Parathyroid adenoma (tissue), 2 donors: ENCODE results near the gene APBA2.

Source experiments
- H2AFZ ChIP-seq: fragments of 300-600 bp; sonication (generic); one replicate; pipeline ENCODE4 v1.7.0; 2017; ENCODE audit warnings: antibody characterized with exemption, mild to moderate bottlenecking
- H3K27ac ChIP-seq: fragments of 300-600 bp; sonication (generic); one replicate; pipeline ENCODE4 v1.7.0; 2017
- H3K27me3 ChIP-seq: fragments of 300-600 bp; sonication (generic); one replicate; pipeline ENCODE4 v1.7.0; 2017; ENCODE audit warnings: low read length; ENCODE audit not compliant: control insufficient read depth, insufficient read depth
- H3K36me3 ChIP-seq: fragments of 300-600 bp; sonication (generic); one replicate; pipeline ENCODE4 v1.7.0; 2017; ENCODE audit warnings: low read length; ENCODE audit not compliant: control insufficient read depth, insufficient read depth
- H3K4me1 ChIP-seq: fragments of 300-600 bp; sonication (generic); one replicate; pipeline ENCODE4 v1.7.0; 2017; ENCODE audit warnings: control low read depth
- H3K4me2 ChIP-seq: fragments of 300-600 bp; sonication (generic); one replicate; pipeline ENCODE4 v1.7.0; 2017; ENCODE audit warnings: low read length
- H3K4me3 ChIP-seq: fragments of 300-600 bp; sonication (generic); one replicate; pipeline ENCODE4 v1.7.0; 2017; ENCODE audit warnings: low read depth, low read length
- H3K79me2 ChIP-seq: fragments of 300-600 bp; sonication (generic); one replicate; pipeline ENCODE4 v1.7.0; 2017; ENCODE audit warnings: control low read depth
- H3K9ac ChIP-seq: fragments of 300-600 bp; sonication (generic); one replicate; pipeline ENCODE4 v1.7.0; 2017; ENCODE audit warnings: mild to moderate bottlenecking
- H3K9me3 ChIP-seq: fragments of 300-600 bp; sonication (generic); one replicate; pipeline ENCODE4 v1.7.0; 2017; ENCODE audit warnings: low read length; ENCODE audit not compliant: control insufficient read depth
- TF ChIP-seq, protein P1 (sequence below): fragments of 300-600 bp; sonication (generic); IDR thresholded peaks from one replicate; pipeline ENCODE4 v1.7.0; 2017; ENCODE audit warnings: antibody characterized with exemption, mild to moderate bottlenecking
- donor health status: primary hyperparathyroidism.

The APBA2 gene

GRCh38 chr15:29003191-29003839 is 117.5 kb downstream of the APBA2 start:
- H3K27ac ChIP-seq = no peak overlapping the region
- no peak overlapping the region for H3K4me3 ChIP-seq
- no peak overlapping the region for H2AFZ ChIP-seq
- H3K9ac ChIP-seq = no peak overlapping the region
- H3K4me2 ChIP-seq = no peak overlapping the region
- no peaks in the 10 kb centered on the region for H3K27me3 ChIP-seq
- no peaks in the 10 kb centered on the region for H3K9me3 ChIP-seq
- H3K4me1 ChIP-seq = no peaks in the 10 kb centered on the region
- H3K79me2 ChIP-seq = no peaks in the 10 kb centered on the region
- no peaks in the 10 kb centered on the region for H3K36me3 ChIP-seq
- TF ChIP-seq, protein P1, sequence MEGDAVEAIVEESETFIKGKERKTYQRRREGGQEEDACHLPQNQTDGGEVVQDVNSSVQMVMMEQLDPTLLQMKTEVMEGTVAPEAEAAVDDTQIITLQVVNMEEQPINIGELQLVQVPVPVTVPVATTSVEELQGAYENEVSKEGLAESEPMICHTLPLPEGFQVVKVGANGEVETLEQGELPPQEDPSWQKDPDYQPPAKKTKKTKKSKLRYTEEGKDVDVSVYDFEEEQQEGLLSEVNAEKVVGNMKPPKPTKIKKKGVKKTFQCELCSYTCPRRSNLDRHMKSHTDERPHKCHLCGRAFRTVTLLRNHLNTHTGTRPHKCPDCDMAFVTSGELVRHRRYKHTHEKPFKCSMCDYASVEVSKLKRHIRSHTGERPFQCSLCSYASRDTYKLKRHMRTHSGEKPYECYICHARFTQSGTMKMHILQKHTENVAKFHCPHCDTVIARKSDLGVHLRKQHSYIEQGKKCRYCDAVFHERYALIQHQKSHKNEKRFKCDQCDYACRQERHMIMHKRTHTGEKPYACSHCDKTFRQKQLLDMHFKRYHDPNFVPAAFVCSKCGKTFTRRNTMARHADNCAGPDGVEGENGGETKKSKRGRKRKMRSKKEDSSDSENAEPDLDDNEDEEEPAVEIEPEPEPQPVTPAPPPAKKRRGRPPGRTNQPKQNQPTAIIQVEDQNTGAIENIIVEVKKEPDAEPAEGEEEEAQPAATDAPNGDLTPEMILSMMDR = no peak

GRCh38 chr15:29003840-29004233 is 118.1 kb downstream of the APBA2 start:
- Histone ChIP-seq H3K9ac (no peak overlapping the region), H3K4me2 (no peak overlapping the region), H3K4me3 (no peak overlapping the region), H3K4me1 (no peaks in the 10 kb centered on the region), H3K9me3 (no peaks in the 10 kb centered on the region), H2AFZ (no peak overlapping the region), H3K27me3 (no peaks in the 10 kb centered on the region), H3K36me3 (no peaks in the 10 kb centered on the region), H3K79me2 (no peaks in the 10 kb centered on the region), H3K27ac (no peak overlapping the region)
- TF ChIP-seq, protein P1 = no peak

DNA sequence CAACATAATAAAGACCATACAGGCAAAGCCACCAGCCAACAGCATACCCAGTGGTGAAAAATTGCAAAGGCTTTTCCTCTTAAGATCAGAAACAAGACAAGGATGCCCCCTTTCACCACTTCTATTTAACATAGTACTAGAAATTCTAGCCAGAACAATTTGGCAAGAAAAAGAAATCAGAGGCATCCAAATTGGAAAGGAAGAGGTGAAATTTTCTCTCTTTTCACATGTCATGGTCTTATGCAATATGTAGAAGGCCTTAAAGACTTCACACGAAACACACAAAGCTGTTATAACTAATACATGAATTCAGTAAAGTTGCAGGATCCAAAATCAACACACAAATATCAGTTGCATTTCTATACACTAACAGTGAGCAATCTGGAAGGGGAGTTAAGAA is 120.2 kb downstream of the APBA2 start:
- Histone ChIP-seq H3K4me3 (no peak overlapping the region), H3K4me1 (no peaks in the 10 kb centered on the region), H3K9me3 (no peaks in the 10 kb centered on the region)

GRCh38 chr15:29008846-29009245 is 123.1 kb downstream of the APBA2 start:
- no peaks in the 10 kb centered on the region for H3K9me3 ChIP-seq
- H3K4me2 ChIP-seq = no peak overlapping the region

More for the DNA sequence above, 120.2 kb downstream of the APBA2 start:
- Histone ChIP-seq H3K9ac (no peak overlapping the region), H3K27me3 (no peaks in the 10 kb centered on the region), H3K79me2 (no peaks in the 10 kb centered on the region), H3K36me3 (no peaks in the 10 kb centered on the region), H3K27ac (no peak overlapping the region), H2AFZ (no peak overlapping the region), H3K4me2 (no peak overlapping the region)
- TF ChIP-seq, protein P1 = no peak

More at GRCh38 chr15:29008846-29009245, 123.1 kb downstream of the APBA2 start:
- Histone ChIP-seq H3K36me3 (no peaks in the 10 kb centered on the region), H3K79me2 (no peaks in the 10 kb centered on the region), H2AFZ (no peak overlapping the region), H3K4me1 (no peaks in the 10 kb centered on the region), H3K27ac (no peak overlapping the region), H3K9ac (no peak overlapping the region), H3K27me3 (no peaks in the 10 kb centered on the region), H3K4me3 (no peak overlapping the region)
- TF ChIP-seq, protein P1 = no peak
